ENCODE results near the gene PDE9A.
A peak's percentile ranks its signal among the peaks of the same experiment; 100 is the strongest.

The PDE9A gene

GRCh38 chr21:42646076-42646825, 7.2 kb upstream of the PDE9A start:
- Mint-ChIP-seq H3K9me3 (no peaks in the 10 kb centered on the region), H3K27ac (peak overlapping the region; percentile 88), H3K36me3 (ENCODE audit: low read depth) (no peaks in the 10 kb centered on the region), H3K4me1 (peaks cover 31% of the 10 kb centered on the region), H3K4me3 (no peak overlapping the region), H3K27me3 (ENCODE audit: low read depth, poor library complexity) (peaks cover 12% of the 10 kb centered on the region)
- no peak for DNase-seq
- TF ChIP-seq, protein P1, sequence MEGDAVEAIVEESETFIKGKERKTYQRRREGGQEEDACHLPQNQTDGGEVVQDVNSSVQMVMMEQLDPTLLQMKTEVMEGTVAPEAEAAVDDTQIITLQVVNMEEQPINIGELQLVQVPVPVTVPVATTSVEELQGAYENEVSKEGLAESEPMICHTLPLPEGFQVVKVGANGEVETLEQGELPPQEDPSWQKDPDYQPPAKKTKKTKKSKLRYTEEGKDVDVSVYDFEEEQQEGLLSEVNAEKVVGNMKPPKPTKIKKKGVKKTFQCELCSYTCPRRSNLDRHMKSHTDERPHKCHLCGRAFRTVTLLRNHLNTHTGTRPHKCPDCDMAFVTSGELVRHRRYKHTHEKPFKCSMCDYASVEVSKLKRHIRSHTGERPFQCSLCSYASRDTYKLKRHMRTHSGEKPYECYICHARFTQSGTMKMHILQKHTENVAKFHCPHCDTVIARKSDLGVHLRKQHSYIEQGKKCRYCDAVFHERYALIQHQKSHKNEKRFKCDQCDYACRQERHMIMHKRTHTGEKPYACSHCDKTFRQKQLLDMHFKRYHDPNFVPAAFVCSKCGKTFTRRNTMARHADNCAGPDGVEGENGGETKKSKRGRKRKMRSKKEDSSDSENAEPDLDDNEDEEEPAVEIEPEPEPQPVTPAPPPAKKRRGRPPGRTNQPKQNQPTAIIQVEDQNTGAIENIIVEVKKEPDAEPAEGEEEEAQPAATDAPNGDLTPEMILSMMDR (IDR thresholded peaks at IDR 0.05): no peak

GRCh38 chr21:42646836-42647235, 6.6 kb upstream of the PDE9A start:
- TF ChIP-seq, protein P1 (IDR thresholded peaks at IDR 0.05): no peak
- H3K36me3 Mint-ChIP-seq (ENCODE audit: low read depth): no peaks in the 10 kb centered on the region

DNA sequence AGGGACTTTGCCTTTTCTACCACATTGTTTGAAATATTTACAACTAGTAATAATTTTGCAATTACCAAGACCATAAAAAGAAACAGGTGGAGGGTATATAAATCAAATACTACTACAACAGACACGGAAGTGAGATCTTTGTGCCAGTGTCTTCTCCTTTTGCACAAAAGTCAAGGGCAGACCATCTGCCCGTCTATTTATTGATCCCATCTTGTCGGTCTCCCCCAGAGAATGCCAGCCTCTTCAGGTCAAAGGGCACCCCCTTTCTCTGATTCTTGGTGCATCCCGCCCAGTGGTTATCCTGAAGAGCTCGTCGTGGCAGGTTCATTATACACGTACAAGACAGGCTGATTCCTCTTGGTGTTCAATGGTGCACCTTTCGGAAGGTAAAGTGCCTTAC, 4.8 kb upstream of the PDE9A start:
- Mint-ChIP-seq H3K9me3 (no peaks in the 10 kb centered on the region), H3K27me3 (ENCODE audit: low read depth, poor library complexity) (peaks cover 12% of the 10 kb centered on the region), H3K4me1 (peaks cover 33% of the 10 kb centered on the region), H3K36me3 (ENCODE audit: low read depth) (no peaks in the 10 kb centered on the region), H3K4me3 (no peak overlapping the region), H3K27ac (no peak overlapping the region)
- TF ChIP-seq, protein P1 (IDR thresholded peaks at IDR 0.05): no peak
- DNase-seq: no peak

More at GRCh38 chr21:42646836-42647235, 6.6 kb upstream of the PDE9A start:
- H3K27me3 Mint-ChIP-seq (ENCODE audit: low read depth, poor library complexity): peaks cover 12% of the 10 kb centered on the region
- no peaks in the 10 kb centered on the region for H3K9me3 Mint-ChIP-seq
- DNase-seq: no peak
- no peak overlapping the region for H3K4me3 Mint-ChIP-seq
- peaks cover 31% of the 10 kb centered on the region for H3K4me1 Mint-ChIP-seq
- H3K27ac Mint-ChIP-seq: no peak overlapping the region

- no peak overlapping the region for H3K4me3 Mint-ChIP-seq
- no peaks in the 10 kb centered on the region for H3K9me3 Mint-ChIP-seq
- no peak overlapping the region for H3K27ac Mint-ChIP-seq
- H3K27me3 Mint-ChIP-seq (ENCODE audit: low read depth, poor library complexity): peaks cover 12% of the 10 kb centered on the region
- DNase-seq: no peak
- TF ChIP-seq, protein P1 (IDR thresholded peaks at IDR 0.05): no peak
- peaks cover 28% of the 10 kb centered on the region for H3K4me1 Mint-ChIP-seq
- no peaks in the 10 kb centered on the region for H3K36me3 Mint-ChIP-seq (ENCODE audit: low read depth)
Observed at GRCh38 chr21:42649122-42650032, 4.0 kb upstream of the PDE9A start.

DNA sequence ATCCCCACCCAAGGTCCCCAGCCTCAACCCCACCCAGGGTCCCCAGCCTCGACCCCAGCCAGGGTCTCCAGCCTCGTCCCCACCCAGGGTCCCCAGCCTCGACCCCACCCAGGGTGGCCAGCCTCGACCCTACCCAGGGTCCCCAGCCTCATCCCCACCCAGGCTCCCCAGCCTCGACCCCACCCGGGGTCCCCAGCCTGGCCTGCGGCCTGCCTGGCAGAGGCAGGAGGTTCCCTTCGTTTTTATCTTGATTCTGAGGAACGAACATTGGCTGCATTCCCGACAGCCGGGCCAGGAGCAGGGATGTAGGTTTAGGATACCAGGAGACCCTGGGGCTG, 3.4 kb upstream of the PDE9A start:
- Mint-ChIP-seq H3K27ac (no peak overlapping the region), H3K4me3 (no peak overlapping the region), H3K4me1 (peaks cover 29% of the 10 kb centered on the region), H3K27me3 (ENCODE audit: low read depth, poor library complexity) (peaks cover 12% of the 10 kb centered on the region), H3K36me3 (ENCODE audit: low read depth) (no peaks in the 10 kb centered on the region), H3K9me3 (no peaks in the 10 kb centered on the region)
- no peak for DNase-seq
- TF ChIP-seq, protein P1 (IDR thresholded peaks at IDR 0.05): no peak

Measured in nephron progenitor cell (in vitro differentiated cells).